HepG2 (cell line): ENCODE measurements around the gene BRD3. TPM values are rescaled to one million over a fixed set of nuclear protein-coding genes. Genes with fewer than 3 reads are reported as not detected.

Experiments used
- ATM ChIP-seq: fragments of 450-650 bp; IDR thresholded peaks from 2 replicates; pipeline ENCODE4 v1.7.1; 2017; ENCODE audit warnings: mild to moderate bottlenecking, borderline replicate concordance
- MLLT10 ChIP-seq: sonication (generic); formaldehyde crosslinking; IDR thresholded peaks from 2 replicates; pipeline ENCODE4 v1.4.0; 2020; ENCODE audit warnings: missing genetic modification reagents
- TCF7L2 ChIP-seq: IDR thresholded peaks from 2 replicates; pipeline ENCODE4 v1.6.1; 2011; ENCODE audit warnings: mild to moderate bottlenecking, low read depth, low read length, moderate library complexity
- TMF1 ChIP-seq: sonication (generic); formaldehyde crosslinking; IDR thresholded peaks from 2 replicates; pipeline ENCODE4 v1.8.1; 2022; ENCODE audit warnings: low read depth, missing genetic modification reagents
- YEATS2 ChIP-seq: sonication (generic); formaldehyde crosslinking; IDR thresholded peaks from 2 replicates; pipeline ENCODE4 v1.4.0; 2020; ENCODE audit warnings: missing genetic modification reagents, borderline replicate concordance
- ZFP37 ChIP-seq: sonication (generic); formaldehyde crosslinking; IDR thresholded peaks from 2 replicates; pipeline ENCODE4 v1.4.0; 2020; ENCODE audit warnings: missing genetic modification reagents, borderline replicate concordance
- ZFY ChIP-seq: sonication (generic); formaldehyde crosslinking; IDR thresholded peaks from 2 replicates; pipeline ENCODE4 v1.4.0; 2020; ENCODE audit warnings: missing genetic modification reagents
- ZNF343 ChIP-seq: sonication (generic); formaldehyde crosslinking; IDR thresholded peaks from 2 replicates; pipeline ENCODE4 v1.4.0; 2020; ENCODE audit warnings: mild to moderate bottlenecking, missing genetic modification reagents
- ZNF367 ChIP-seq: sonication (generic); formaldehyde crosslinking; IDR thresholded peaks from 2 replicates; pipeline ENCODE4 v1.4.0; 2020; ENCODE audit warnings: missing genetic modification reagents, borderline replicate concordance
- ZNF407 ChIP-seq: sonication (generic); formaldehyde crosslinking; IDR thresholded peaks from one replicate; pipeline ENCODE4 v1.5.1; 2020; ENCODE audit warnings: mild to moderate bottlenecking, missing genetic modification reagents; ENCODE audit errors: not compliant biosample characterization
- ZNF430 ChIP-seq: sonication (generic); formaldehyde crosslinking; IDR thresholded peaks from 2 replicates; pipeline ENCODE4 v1.9.0; 2021; ENCODE audit warnings: mild to moderate bottlenecking, missing genetic modification reagents
- ZNF468 ChIP-seq: sonication (generic); formaldehyde crosslinking; IDR thresholded peaks from 2 replicates; pipeline ENCODE4 v1.8.0; 2022; ENCODE audit warnings: mild to moderate bottlenecking, moderate library complexity, missing genetic modification reagents
- ZNF720 ChIP-seq: sonication (generic); formaldehyde crosslinking; IDR thresholded peaks from 2 replicates; pipeline ENCODE4 v1.4.0; 2020; ENCODE audit warnings: missing genetic modification reagents
- polyA plus RNA-seq, 8 experiments: library from polyadenylated mRNA; depleted of rRNA in 3 of 8; stranded (reverse) in 7 of 8; unstranded in 1 of 8; fragments of >200 nt; fragmentation: Illumina TruSeq in 4 of 8; extraction: Trizol in 4 of 8; gene quantifications; 2 replicates each; pipeline versions ENCODE4 v1.2.1 to v1.2.3, GENCODE V29; 2011 to 2016; ENCODE audit warnings: low read depth in 4 of 8, missing spikeins in 1 of 8, mixed read lengths in 1 of 8; ENCODE audit not compliant: insufficient read depth in 1 of 8
- total RNA-seq, 5 experiments: library from RNA; depleted of rRNA; stranded (reverse); fragments of >200 nt; fragmentation: Illumina TruSeq; extraction: Trizol; gene quantifications; 2 replicates each; pipeline ENCODE4 v1.2.3, GENCODE V29; 2016; ENCODE audit warnings: low read depth in 1 of 5
- TF ChIP-seq, protein P1 (sequence below): sonication (generic); formaldehyde crosslinking; IDR thresholded peaks from 2 replicates; pipeline ENCODE4 v1.4.0; 2020; ENCODE audit warnings: mild to moderate bottlenecking, missing genetic modification reagents

Gene BRD3
- total and polyA plus RNA-seq, 2 of the 13 experiments (the other 11 are each of a cell fraction or from before 2014, with no cell fraction given), result 5.9 to 12.9 TPM

DNA sequence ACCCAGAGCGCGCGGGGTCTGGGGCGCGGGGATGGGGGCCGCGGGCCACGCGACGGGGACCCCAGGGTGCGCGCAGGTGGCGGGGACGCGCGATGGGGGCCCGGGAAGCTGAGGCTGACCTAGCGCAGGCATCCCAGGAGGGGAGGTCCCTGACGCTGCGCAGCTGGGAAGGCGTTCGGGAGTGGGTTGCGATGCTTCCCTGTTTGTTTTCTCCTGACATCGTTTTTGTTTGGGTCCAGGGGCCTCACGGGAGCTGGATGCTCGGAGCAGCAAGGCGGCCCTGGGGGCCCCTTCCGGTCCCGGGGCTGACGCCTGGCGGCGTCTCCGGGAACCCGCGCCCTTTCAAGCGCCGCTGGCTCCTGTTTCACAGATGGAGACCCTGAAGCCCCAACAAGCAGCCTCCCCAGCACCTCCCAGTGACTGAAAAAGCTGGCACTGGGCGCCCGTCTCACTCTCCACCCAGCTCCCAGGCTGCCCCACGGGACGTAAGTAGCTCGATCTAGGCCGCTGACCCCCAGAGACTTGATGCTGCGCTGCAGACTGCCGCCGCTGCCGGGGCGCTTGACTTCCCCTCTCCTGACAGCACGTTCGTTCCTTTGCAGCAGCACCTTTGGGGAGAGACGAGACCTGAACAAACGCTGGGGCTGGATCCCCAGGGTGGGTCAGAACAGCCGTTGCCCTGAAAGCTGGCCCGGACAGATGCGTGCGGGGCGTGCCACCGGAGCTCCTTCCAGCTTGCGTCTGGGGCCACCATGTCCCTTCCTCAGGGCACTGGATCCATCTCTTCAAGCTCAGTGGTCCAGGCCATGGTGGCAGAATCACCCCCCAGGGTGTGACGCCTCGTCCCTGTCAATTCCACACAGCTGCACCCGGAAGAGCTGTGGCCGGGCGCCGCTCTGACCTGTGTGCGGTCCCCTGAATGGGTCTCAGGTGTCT lies 42.0 kb downstream of the BRD3 start (continued):
- TF ChIP-seq ZNF407 (CRISPR knock-in tag), result peak; percentile 34
- no peak for TF ChIP-seq ATM
- 0 out of 2 replicates have a peak, but pooled peaks have one; percentile 28 for TF ChIP-seq ZNF343
- peak; percentile 69 for TF ChIP-seq ZFY (CRISPR knock-in tag)
- no peak for TF ChIP-seq TMF1
- TF ChIP-seq ZNF430 (CRISPR knock-in tag), result no peak
- TF ChIP-seq ZNF367, result no peak
- no peak for TF ChIP-seq ZFP37
- no peak for TF ChIP-seq MLLT10
- TF ChIP-seq TCF7L2, result no peak
- no peak for TF ChIP-seq ZNF468 (CRISPR knock-in tag)
- no peak for TF ChIP-seq ZNF720 (CRISPR knock-in tag)
- TF ChIP-seq, protein P1, sequence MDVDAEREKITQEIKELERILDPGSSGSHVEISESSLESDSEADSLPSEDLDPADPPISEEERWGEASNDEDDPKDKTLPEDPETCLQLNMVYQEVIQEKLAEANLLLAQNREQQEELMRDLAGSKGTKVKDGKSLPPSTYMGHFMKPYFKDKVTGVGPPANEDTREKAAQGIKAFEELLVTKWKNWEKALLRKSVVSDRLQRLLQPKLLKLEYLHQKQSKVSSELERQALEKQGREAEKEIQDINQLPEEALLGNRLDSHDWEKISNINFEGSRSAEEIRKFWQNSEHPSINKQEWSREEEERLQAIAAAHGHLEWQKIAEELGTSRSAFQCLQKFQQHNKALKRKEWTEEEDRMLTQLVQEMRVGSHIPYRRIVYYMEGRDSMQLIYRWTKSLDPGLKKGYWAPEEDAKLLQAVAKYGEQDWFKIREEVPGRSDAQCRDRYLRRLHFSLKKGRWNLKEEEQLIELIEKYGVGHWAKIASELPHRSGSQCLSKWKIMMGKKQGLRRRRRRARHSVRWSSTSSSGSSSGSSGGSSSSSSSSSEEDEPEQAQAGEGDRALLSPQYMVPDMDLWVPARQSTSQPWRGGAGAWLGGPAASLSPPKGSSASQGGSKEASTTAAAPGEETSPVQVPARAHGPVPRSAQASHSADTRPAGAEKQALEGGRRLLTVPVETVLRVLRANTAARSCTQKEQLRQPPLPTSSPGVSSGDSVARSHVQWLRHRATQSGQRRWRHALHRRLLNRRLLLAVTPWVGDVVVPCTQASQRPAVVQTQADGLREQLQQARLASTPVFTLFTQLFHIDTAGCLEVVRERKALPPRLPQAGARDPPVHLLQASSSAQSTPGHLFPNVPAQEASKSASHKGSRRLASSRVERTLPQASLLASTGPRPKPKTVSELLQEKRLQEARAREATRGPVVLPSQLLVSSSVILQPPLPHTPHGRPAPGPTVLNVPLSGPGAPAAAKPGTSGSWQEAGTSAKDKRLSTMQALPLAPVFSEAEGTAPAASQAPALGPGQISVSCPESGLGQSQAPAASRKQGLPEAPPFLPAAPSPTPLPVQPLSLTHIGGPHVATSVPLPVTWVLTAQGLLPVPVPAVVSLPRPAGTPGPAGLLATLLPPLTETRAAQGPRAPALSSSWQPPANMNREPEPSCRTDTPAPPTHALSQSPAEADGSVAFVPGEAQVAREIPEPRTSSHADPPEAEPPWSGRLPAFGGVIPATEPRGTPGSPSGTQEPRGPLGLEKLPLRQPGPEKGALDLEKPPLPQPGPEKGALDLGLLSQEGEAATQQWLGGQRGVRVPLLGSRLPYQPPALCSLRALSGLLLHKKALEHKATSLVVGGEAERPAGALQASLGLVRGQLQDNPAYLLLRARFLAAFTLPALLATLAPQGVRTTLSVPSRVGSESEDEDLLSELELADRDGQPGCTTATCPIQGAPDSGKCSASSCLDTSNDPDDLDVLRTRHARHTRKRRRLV, result no peak
- TF ChIP-seq YEATS2, result no peak
